ENCODE results near the gene GPATCH2L.

- TF ChIP-seq CTCF (IDR thresholded peaks at IDR 0.05) (no peak), POLR2A (IDR thresholded peaks at IDR 0.05) (no peak)
Observed at GRCh38 chr14:76133103-76133502, 18.6 kb upstream of the GPATCH2L start.
